Mesenteric fat pad (tissue), 1 donor: ENCODE measurements around the gene LRFN2. TPM values are rescaled to one million over a fixed set of nuclear protein-coding genes. Genes with fewer than 3 reads are reported as not detected.

ENCODE experiments used
- DNase-seq: peaks from one replicate; pipeline ENCODE4 v3.0.0-alpha.2; 2020; ENCODE audit warnings: low spot score
- total RNA-seq: library from RNA; stranded (reverse); fragmentation: NEBNext Ultra II Directional; extraction: Animal tissue kit (Norgen Biotek cat#: 25700); gene quantifications from one replicate; pipeline ENCODE4 v1.2.1, GENCODE V29; 2021
- donor health status: DM: yes; HTN: yes; CAD: no.

The LRFN2 gene
- total RNA-seq, 1 donor from 2014 or later, result not detected

DNA sequence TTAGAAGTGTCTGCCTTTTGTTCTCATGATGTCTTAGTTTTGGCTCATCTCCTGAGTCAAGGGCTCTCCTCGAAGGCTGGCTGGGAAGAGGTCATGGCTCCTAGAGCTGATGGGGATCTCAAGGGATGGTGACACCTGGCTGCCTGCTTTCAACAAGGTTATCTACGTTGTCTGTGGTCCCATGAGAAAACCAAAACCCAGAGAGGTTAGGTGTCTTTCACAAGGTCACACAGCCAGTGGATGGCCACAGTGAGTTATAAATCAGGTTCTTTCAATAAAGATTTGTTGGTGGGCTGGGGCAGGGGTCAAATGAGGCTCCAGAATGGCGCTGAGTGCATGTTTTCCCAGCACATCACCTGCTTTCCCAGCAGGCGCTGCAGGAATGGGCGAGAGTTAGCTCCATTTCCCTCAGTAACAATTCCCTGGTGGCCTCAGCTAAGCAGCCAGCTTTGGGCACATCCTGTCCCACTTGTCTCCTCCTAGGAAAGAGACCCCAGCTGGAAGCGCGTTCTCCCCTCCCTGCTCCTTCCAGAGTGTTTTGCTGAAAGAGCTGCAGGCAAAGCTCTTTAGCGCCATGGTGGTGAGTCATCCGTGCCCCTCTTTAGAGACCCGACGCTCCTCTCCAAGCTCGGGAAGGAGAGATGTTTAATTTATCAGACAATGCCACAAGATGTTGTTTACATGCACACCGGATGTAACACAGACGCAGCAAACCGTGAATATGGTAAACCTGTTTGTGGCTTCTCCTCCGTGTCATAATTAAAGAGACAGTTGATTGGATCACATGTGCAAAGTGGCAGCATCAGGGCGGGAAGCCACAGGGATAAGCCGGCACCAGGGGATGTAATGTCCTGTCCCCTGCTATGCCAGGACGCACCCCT lies 109.7 kb downstream of the LRFN2 start:
- no peak for DNase-seq

- DNase-seq, result no peak
Observed at GRCh38 chr6:40476673-40477072, 110.5 kb downstream of the LRFN2 start.

GRCh38 chr6:40474937-40475336 lies 112.2 kb downstream of the LRFN2 start:
- DNase-seq, result no peak

DNA sequence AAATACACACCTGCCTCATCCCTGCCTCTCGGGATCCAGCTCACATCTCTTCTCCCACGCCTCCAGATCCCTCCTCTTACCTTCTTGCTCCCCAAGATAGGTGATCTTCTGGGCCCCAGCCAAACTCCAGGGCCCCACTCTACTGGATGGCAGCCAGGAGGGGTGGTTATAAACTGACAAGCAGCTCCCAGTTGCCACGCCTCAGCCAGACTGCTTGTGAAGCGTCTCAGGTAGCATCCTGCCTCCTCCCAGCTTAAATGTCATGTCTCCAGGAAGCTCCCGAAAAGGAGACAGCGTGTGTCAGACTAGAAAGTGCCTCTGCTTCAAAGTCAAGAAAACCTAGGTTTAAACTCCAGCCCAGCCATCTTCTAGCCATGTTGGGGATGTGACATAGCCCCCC lies 114.1 kb downstream of the LRFN2 start:
- no peak for DNase-seq

DNA sequence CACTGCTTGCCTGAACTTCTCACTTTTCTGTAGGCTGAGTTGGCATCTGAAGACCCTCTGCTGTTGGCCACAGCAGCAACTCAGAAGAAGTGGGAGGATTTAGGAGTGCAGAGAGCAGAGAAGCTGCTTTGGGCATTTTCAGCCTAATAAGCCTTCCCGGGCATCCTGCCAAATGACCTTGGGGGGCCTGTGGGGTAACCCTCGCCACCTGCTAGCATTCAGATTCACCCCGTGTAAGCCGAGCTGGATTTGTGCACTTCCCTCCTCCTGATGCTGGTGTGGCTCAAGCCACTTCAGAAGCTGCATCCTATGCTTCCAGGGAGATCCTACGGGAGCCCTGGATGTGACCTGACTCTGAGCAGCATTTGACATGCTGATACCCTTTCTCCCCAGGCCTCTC lies 114.8 kb downstream of the LRFN2 start:
- no peak for DNase-seq

- no peak for DNase-seq
Observed at GRCh38 chr6:40471243-40471642, 115.9 kb downstream of the LRFN2 start.

DNA sequence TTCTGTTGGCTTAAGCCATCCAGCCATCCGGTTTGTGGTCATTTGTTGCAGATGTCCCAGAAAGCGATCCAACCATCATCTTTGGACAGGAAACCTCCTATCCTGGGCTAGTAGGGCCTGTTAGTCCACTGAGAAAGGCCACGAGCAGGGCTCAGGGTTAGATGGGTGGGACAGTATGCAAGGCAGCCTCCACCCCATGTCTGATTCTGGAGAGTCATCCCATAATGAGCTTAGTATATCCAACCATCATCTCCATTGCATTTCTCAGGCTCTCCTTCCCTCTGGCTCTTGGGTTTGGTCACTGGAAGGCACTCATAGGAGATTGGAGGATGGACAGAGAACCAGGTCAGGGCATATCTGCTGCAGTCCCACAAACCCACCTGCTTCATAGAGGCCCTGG lies 117.8 kb downstream of the LRFN2 start:
- DNase-seq, result no peak

DNA sequence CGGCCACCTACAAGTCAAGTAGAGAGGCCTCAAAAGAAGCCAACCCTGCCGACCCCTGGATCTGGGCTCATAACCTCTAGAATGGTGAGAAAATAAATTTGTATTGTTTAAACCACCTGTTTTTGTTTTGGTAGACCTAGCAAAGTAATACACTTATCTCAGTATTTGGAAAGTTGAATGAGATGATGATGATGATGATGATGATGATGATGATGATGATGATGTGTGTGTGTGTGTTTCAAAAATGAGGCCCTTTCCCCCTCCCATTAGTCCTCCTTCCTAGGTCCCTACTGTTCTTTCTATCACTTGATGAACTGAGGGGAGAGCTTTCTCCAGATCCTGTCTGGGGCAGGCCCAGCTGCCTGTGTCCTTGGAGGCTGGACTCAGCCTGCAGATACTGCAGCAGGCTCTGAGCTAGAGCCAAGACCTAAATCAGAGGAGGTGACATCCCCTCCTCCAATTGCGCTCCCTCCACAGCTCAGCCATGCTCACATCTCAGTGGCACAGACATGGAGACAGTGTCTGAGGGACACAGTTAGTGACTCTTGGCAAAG lies 120.1 kb downstream of the LRFN2 start:
- no peak for DNase-seq

DNA sequence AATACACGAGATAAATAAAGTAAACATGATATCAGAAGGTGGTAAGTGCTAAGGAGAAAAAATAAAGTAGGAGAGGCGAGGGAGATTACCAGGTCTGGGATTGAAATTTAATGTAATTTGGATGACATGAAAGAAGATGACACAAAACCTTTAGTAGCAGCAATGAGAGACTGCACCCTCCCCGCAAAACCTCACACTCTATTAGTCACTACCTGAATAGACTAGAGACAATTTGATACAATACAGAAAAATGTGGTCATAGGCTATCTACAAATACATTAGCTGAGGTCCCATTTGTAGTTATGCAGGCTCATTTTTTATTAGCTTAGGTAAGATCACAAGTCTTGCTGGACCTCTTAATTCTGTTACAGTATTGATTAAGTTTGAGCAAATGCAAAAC lies 125.5 kb downstream of the LRFN2 start:
- no peak for DNase-seq

- no peak for DNase-seq
Observed at GRCh38 chr6:40460380-40460779, 126.8 kb downstream of the LRFN2 start.

- DNase-seq, result no peak
Observed at GRCh38 chr6:40457261-40457660, 129.9 kb downstream of the LRFN2 start.

GRCh38 chr6:40456390-40457013 lies 130.7 kb downstream of the LRFN2 start:
- DNase-seq, result no peak

- DNase-seq, result no peak
Observed at GRCh38 chr6:40455686-40456389, 131.3 kb downstream of the LRFN2 start.

DNA sequence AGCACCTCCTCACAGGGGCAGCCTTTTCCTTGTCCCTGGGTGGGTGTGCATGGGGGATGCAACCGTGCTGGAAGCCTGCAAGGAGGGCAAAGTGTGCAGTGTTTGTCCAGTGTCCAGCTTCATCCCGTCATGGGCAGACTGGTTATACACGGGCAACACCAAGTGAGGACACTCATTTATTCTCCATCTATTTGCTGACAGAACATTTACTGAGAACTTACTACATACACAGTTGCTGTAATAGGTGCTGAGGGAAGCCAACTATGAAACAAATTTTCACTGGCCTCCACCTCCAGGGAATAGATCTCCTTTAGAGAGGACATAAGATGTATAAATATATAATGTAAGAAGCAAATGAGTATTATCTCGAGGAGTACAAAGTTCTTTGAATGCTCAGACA lies 136.7 kb downstream of the LRFN2 start:
- DNase-seq, result no peak

- no peak for DNase-seq
Observed at GRCh38 chr6:40444811-40445210, 142.4 kb downstream of the LRFN2 start.

DNA sequence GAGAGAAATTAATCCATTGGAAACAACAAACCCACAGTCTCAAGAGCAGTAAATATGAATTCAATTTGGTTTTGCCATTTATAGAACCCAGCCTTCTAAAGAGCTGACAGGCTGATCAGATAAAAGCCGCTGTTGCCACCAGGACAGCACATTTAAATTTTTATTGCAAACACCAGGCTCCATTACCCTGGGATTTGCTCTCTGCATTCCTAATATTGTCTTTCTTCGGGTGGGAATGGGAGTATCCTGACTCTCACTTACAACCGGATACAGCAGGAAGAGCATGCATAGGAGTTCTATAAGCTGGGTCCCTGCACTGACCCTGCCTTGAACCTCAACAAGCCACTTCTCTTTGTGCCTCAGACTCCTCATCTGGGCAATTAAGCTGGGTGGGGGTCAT lies 142.9 kb downstream of the LRFN2 start:
- no peak for DNase-seq

- no peak for DNase-seq
Observed at GRCh38 chr6:40443842-40444241, 143.3 kb downstream of the LRFN2 start.

GRCh38 chr6:40442591-40442990 lies 144.6 kb downstream of the LRFN2 start:
- no peak for DNase-seq

DNA sequence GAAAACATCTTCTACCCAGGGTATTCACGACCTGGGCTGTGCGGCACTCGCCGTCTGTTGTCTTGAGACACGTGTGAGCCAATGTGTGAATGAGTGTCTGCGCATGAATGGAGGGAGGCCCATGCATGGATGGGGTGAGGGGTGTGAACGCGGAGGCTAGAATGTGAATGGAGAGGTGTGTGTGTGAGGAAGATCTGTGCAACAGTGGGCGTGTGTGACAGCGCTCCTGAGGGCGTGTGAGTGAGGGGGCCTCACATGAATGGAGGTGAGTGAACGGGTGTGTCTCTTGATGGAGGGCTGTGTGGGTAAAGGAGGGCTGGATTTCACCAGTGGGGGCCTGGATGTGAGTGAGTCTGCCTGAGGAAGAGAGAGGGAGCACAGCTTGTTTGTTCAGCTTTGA lies 146.0 kb downstream of the LRFN2 start:
- DNase-seq, result no peak

DNA sequence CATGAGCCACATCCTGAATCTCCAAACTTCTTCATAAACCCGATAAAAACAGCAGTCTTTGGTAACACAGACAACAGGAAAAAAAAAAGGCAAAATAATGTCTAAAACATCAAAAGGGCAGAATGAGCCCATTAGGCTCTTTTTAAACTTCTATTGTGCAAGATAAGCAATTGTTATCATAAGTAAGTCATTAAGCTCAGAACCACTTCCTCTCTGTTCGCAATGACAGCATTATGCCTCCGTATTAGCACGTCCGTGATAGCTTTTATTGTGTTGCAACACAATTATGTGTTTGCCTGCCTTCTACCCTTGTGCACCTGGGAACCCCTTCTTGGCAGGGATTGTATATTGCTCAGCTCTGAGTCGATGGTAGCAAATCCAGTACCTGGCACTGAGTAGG lies 147.1 kb downstream of the LRFN2 start:
- DNase-seq, result no peak

- no peak for DNase-seq
Observed at GRCh38 chr6:40439026-40439800, 148.0 kb downstream of the LRFN2 start.
